HG03175 (cell line): ENCODE data around the gene DR1.
"Not testable (repeated sequence)": the region's sequence is repeated elsewhere in the genome, so short reads cannot be mapped to it uniquely, and the experiment has no call there.

Source experiments
- ATAC-seq: cut with Tn5 transposase; IDR thresholded peaks from one replicate; pipeline ENCODE4 v1.9.1; 2021; ENCODE audit warnings: mild to moderate bottlenecking, moderate library complexity; ENCODE audit not compliant: unreplicated experiment

DR1 gene

DNA sequence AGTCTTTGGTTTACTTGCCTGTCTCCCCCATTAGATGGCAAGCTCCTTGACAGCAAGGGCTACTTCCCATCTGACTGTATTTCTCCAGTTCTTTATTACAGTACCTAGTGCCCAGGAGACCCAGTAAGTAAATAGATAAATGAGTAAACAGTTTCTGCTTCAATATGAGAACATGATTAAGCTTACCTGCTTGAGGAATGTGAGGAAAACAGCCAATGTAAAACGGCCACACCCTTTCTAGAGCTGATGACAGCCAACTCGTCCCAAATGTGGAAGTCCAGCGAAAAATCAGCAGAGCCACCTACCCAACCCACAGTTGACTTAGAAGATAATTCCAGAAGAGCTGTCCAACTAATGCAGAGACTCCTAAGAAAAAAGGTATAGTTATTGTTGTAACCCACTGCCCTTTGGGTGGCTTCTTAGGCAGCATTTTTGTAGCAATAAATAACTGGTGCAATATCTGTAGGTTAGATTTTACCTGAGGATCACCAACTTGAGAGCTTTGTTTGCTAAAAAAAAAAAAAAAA lies 6.5 kb upstream of the DR1 start:
- no peak for ATAC-seq

DNA sequence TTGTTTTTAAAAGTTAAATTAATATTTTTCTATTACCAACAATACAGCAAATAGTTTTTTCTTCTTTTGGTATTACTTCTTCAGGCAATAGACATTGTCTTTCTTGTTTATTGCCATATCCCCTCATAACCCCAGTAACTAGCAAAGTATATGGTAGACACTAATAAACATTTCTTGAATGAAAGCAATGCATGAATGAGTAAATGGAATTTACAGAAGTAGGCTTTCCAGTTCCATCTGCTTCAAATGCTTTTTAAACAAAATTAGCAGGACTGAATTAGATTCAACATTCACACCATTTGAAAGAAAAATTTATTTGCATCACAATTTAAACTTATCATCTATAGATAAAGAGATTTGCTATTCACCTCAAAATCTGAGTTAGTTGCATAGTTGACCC lies 5.6 kb upstream of the DR1 start:
- no peak for ATAC-seq

DNA sequence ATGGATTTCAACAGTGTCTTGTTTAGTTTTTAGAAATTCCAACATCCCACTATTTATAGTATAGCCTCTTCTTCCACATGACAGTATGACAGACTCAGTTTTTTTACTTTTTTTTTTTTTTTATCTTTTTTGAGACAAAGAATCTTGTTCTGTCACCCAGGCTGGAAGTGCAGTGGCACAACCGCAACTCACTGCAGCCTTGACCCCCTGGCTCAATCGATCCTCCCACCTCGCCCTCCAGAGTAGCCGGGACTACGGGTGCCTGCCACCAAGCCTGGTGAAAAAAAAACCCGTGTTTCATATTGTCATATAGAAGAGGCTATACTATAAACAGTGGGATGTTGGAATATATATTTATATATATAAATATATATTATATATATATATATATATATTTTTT lies 1.2 kb upstream of the DR1 start:
- no peak for ATAC-seq

DNA sequence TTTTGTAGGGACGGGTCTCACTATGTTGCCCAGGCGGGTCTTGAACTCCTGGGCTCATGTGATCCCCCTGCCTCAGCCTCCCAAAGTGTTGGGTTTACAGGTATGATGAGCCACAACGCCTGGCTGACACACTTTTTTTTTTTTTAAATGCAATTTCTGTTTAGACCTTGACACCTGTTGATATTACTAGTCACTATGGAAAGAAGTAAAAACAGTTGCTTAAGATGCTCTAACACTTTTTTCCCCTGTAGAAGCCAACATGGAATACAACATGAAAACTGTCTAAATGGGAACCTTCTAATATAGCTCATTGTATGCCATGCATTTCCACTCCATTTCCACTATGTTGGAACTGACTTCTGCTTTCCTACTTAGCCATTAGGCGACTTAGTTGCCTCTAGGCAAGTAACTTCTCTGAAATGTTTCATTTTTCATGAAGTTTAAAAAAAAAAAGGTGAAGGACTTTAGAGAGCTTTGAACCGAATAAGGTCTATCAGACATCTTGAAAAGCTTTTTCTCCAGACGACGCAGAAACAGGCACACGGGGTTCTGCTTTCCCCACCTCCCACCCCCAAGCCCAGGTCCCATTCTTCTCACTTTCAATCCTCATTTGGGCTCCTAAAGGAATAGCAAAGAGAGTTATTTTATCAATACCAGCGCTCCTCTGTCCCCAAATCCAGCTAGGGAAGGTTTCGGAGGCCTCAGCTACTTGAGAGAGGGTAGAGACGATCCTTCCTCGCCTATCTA lies 648 bp upstream of the DR1 start:
- peak; percentile 7 for ATAC-seq

DNA sequence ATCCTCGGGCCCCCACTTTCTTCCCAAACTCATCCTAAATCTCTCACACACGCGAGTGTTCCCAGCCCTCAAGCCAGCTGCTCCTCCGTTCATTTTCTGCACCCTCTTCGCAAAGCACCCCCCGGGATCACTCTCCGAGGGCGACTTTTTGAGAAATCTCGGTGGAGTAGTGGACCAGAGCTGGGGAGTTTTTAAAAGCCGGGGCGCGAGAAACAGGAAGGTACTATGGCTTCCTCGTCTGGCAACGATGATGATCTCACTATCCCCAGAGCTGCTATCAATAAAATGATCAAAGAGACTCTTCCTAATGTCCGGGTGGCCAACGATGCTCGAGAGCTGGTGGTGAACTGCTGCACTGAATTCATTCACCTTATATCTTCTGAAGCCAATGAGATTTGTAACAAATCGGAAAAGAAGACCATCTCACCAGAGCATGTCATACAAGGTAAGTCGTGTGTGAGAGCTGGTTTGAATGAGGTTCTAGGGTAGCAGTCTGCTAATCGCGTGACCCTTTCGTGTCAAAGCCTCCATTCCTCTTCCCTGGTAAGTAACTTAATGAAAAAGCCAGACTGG lies 800 bp downstream of the DR1 start:
- peak; percentile 28 for ATAC-seq

DNA sequence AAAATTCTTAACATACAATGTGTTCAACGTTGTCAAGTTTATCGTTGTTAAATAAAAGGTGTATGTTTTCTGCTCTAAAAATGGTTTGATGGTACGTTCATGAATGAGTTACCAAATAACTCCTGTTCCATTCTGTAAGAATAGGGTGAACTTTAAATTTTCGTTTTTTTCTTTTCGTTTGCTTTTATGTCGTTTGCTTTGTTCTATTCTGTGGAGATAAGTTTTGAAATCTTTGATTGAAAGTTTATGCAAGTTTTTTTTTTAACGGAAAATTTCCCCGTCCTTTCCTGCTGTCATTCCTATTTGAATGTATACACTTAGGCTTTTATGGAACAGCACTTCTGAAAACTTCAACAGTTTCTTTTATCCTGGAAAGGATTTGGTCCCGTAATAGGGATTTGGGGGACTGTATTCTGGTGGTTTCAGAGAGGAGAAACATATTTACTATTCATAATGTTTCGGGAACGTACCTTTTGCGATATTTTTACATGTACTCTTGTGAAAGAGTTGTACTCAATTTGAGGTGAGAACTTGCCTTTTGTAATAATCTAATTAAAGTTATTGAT lies 1.7 kb downstream of the DR1 start:
- no peak for ATAC-seq

DNA sequence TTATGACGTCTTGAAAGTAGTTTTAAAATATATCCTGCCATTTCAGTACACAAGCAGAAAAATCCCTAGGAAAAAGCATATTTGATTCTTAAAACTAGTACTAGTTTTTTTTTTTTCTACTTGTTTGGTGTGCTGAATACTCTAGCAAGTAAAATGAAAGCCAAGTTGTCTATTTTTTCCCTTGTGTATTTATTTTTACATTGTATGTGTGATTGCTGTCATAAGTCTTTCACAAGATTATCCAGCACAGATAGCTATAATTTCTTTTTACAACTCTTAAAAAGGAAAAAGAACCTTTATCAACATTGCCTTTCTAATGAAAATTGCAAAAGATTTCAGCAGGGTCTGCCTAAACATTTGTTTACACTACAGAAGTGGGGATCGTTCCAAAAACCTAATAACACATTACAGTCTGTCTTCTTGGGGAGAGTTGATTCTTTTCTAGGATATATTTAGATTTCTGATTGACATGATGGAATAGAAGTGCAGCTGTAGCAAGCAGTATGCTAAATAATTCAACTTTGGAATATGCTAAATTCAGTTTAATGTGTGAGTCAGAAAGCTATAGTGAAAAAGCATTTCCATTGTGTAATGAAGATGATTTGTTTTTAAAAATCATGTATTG lies 2.5 kb downstream of the DR1 start:
- no peak for ATAC-seq

DNA sequence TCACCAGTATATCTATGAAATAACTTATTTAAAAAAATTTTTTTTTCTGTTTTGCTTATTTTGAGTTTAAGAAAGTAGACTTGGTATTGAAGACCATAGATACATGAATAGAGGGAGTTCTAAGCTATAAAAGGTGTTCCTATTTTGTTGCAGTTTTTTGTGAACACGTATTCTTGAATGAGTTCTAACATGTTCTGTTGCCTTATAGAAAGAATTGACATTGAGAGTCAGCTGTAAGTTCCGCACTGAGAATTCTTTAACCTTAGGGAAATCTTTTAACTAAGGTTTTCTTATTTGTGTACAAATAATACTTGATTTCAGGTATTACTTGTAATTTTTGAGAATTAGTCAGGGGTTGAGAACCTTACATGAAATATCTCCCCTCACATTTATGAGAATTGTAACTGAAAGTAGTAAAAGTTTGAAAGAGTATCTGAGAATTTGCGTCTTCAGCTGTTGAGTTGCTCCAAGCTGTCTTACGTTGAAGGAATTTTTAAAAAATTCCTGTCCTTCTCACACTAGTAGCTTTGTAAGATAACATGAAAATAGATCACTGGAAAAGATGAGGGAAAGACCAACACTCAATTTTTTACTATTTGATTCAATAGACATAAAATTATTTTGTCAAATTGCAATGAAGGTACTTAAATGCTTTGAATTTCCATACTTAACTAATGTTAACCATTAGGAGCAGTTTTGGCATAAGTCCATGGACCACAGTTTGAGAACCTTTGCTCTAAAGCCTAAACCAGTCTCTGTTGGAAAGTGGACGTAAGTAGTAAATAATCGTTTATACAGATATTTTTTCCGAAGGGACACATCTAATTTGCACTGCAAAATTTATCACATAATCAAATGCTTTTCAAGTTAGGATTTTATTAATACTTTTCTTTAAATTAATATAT lies 3.8 kb downstream of the DR1 start:
- no peak for ATAC-seq

DNA sequence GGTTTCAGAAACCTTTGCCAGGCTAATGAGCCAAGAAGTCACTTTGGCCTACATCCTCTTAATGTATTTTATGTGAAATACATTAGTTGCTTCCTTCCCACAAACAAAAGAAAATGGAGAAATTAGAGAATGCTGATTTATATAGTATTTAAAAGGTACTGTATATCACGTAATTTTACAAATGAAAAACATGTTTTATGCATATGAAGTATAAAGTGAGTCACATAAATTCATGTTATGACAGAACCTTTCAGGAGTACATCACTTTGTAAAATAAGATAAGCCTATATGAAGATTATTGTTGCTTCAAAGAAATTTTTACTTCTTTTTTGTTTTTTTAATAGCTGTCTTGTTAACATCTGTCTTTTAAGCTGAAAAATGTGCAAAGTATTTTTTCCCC lies 4.6 kb downstream of the DR1 start:
- no peak for ATAC-seq

DNA sequence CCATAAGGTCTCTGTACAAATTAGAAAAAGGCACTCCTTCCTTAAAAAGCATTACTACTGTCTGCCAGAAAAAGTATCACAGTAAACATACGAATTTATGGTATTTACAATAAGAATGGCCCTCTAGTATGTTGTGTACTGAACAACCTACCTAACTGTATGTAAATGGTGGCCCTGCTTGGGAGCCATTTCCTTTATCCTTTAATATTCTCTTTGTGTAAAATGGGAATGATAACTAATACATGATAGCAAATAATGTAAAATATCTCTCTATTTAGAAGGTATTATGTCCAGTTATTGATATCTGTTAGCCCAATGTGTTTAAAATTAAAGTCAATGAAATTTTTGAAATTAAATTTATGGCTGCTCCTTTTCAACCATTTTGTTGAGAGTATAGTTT lies 5.2 kb downstream of the DR1 start:
- ATAC-seq = no peak

DNA sequence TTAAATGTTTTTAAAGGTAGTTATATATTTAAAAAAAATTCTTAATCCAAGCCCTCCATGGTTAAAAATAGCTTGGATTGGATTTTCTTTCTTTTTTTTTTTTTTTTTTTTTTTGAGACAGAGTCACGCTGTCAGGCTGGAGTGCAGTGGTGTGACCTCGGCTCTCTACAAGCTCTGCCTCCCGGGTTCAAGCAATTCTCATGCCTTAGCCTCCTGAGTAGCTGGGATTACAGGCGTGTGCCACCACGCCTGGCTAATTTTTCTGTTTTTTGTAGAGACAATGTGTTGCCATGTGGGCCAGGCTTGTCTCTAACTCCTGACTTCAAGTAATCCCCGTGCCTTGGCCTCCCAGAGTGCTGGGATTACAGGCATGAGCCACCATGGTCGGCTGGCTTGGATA lies 5.6 kb downstream of the DR1 start:
- ATAC-seq = not testable (repeated sequence)

DNA sequence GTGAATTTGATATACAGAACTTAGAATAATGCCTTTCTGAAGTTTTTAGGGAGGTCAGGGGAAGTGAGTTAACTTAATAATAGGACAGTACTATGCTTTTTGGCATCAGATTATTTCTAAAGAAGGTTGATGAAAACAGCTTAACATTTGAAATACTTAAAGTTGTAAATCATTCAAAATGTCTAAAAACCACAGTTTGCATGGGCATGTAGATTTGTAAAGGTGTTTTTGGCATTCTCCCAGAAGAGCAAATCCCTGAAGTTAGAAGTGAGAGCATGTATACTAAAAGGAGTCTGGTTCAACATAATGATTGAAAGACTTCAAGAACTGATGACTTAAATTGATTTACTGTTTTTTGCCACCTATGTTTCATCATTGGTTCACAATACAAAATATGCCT lies 6.7 kb downstream of the DR1 start:
- ATAC-seq = no peak

DNA sequence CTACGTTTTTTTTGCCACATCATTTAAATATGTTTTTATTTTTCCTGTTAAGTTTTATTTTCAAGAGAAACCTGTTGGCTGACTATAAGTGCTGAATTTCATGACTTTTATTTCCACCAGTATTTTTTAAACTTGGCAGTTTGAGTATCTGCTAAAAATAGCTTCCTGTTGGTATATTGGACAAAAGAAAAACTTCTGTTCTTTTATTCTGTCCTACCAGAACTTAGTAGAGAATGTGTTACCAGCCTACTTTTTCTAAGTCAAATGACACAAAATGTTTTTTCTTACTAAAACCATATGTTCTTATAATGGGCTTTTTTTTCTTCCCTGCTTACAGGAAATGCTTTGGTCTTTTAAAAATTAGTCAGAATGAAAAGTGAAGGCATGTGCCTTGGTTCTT lies 7.6 kb downstream of the DR1 start:
- ATAC-seq = no peak

DNA sequence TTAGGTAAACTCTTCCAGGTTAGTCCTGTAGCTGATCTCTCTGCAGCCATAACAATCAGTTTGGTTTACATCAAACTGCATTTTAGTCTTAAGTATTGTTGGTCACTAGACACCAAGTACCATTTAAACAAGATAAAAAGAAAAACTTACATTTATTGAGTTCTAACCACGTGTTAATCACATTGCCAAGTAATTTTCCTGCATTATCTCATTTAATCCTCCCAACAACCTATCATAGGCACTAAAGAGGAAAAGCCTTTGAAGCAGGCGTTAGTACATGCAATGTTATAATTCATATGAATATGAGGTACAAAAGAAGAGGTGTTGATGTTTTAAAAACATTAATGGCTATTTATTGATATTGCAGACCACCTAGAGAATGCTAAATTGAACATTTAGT lies 9.0 kb downstream of the DR1 start:
- no peak for ATAC-seq

DNA sequence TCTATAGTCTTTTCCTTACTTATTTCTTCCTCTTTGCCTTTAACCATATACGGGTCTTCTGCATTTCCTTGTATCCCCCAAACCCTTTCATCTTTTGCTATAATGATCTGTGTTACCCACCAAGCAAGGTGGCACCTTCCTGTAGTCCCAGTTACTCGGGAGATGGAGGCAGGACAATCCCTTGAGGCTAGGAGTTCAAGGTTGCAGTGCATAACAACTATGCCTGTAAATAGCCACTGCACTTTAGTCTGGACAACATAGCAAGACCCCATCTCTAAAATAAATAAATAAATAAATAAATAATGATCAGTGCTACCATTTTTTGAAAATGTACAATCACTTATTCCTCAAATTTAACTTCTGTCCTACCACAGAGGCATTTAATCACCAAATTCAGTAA lies 11.5 kb downstream of the DR1 start:
- ATAC-seq = no peak

DNA sequence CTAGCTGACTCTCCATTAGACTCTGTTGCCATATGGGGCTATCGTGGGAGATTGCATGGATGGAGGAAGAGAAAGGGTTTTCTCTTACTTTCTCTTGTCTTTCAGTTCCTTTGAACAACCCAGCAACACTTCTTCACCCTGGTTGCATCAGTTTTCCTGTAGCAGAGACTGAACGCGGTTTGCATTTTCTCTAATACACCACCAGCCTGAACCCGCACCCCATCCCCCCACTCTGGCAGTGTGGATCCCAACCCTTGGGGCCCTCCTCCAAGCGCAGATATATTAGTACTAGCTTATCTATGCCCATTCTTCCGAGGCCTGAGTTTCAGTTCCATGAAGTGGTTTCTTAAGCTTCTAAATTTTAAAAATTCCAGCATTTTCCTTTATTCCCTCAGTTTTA lies 12.6 kb downstream of the DR1 start:
- no peak for ATAC-seq

DNA sequence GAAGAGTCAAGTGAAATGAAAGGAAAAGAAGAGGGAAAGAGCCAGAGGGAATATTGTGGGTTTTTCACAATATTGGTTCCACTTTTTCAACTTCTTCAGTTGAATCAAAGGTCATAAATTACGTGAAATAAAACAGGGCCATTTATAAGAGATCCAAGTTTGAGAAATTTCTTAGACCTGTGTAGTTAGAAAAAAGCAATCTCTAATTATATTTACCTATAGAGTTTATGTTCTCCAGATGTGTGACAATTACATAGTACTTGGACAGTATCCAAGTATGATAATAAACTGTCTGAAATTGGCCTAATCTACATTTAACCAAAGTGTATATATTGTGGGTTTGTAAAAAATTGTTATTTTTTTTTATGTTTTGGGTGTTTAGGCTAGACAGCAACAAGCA lies 14.4 kb downstream of the DR1 start:
- ATAC-seq = no peak

DNA sequence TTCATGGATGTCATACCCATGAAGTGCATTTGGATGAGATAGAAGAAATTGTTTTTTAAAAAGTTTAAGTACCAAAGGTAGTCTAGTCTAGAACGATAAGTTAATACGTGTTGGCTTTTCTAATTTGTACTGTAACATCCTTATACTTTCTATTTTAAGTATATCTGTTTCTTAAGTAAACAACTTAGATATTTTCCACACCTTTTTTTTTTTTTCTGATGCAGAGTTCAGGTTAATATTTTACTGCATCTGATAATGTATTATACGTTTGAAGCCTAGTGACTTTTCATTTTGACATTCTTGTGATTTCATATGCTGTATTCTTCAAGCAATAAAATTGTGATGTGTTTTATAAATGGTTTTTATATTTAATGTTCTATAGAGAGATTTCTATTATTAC lies 16.5 kb downstream of the DR1 start:
- no peak for ATAC-seq

DNA sequence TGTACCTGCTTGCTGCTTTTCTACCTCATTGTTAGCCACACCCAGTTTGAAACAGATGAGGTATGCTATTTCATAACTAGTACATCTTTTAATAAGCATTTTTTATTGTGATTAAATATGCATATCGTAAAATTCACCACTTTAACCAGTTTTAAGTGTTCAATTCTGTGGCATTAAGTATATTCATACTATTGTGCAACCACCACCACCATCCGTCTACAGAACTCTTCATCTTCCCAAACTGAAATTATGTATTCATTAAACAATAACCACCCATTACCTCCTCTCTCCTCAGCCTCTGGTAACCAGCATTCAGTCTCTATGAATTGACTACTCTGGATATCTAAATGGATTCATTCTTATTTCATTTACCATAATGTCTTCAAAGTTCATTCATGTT lies 20.1 kb downstream of the DR1 start:
- no peak for ATAC-seq

DNA sequence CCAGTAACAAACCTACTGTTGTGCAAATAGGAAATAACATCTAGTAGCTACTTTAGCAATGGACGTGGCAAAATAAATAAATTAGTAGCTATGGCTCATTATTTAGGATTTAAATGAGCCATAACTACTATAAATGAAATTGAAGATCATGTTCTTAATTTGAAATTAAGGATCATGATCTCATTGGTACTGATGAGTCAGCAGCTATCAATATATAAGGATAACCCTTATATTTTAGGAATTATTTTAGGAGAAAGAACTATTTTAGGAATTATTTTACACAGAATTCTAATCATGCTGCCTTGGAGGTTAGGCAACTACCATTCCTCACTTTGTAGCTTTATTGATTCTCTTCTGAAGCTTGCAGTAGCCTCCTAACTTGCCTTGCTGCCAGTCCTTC lies 24.0 kb downstream of the DR1 start:
- no peak for ATAC-seq
